ENCODE data around the gene SPESP1.

Gene SPESP1

GRCh38 chr15:68993276-68993675 is 63.0 kb downstream of the SPESP1 start:
- DNase-seq = no peak

GRCh38 chr15:68994149-68994548 is 63.8 kb downstream of the SPESP1 start:
- no peak for DNase-seq

- DNase-seq = no peak
These were observed 64.8 kb downstream of the SPESP1 start for GRCh38 chr15:68994981-68995761.

All from CD4-positive, alpha-beta T cell treated with Interleukin-17A for 1 hour (primary cell).